ENCODE data around the gene NEURL1.

DNA sequence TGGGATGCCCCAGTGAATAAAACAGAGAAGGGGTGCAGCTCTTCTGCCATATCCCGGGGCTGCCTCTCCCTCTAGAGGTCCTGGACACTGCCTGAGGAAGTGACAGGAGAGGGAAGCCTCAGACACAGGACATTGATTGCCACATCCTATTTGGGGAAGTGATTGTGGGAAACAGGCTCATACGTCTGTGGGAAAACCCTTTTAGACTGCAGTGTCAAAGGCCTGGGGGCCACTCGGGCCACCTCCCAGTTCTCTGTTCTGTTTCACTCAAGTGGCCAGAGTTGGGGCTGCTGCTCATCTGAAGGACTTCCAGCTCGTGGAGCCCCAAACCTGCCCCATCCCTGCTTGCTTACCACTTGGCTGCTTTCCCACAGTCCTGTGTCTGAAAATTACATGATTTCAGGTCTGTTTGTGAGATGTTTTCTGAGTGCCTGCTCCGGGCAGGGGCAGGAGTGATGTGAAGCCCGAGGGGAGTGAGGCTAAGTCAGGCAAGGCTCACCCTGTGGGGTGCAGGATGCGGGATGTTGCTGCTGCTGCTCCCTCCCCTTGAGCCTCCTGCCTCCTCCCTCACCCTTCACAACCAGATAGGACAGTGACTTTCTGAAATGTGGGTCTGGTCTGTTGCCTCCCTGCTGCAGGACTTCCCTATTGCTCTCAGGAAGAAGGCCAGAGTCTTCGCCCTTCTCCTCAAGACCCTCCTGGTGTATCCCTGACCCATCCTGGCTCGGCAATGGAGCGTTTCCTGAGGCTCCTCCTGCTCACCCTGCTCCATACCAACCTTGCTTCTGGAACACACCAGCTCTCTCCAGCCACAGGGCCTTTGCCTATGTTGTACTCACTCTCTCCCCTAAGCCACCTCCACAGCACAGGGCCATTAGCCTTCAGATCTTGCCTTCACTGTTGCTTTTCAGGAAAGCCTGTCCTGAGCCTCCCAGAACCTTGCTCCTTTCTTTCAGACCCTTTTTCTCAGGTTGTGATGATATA is 58.4 kb downstream of the NEURL1 start:
- TF ChIP-seq, protein P1, sequence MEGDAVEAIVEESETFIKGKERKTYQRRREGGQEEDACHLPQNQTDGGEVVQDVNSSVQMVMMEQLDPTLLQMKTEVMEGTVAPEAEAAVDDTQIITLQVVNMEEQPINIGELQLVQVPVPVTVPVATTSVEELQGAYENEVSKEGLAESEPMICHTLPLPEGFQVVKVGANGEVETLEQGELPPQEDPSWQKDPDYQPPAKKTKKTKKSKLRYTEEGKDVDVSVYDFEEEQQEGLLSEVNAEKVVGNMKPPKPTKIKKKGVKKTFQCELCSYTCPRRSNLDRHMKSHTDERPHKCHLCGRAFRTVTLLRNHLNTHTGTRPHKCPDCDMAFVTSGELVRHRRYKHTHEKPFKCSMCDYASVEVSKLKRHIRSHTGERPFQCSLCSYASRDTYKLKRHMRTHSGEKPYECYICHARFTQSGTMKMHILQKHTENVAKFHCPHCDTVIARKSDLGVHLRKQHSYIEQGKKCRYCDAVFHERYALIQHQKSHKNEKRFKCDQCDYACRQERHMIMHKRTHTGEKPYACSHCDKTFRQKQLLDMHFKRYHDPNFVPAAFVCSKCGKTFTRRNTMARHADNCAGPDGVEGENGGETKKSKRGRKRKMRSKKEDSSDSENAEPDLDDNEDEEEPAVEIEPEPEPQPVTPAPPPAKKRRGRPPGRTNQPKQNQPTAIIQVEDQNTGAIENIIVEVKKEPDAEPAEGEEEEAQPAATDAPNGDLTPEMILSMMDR (IDR thresholded peaks at IDR 0.05; ENCODE audit: extremely low read depth in 1 of 2, insufficient read depth in 1 of 2, low read depth in 1 of 2, low read length in 2 of 2) = no peak
- TF ChIP-seq, protein P2, sequence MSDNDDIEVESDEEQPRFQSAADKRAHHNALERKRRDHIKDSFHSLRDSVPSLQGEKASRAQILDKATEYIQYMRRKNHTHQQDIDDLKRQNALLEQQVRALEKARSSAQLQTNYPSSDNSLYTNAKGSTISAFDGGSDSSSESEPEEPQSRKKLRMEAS (IDR thresholded peaks at IDR 0.05; ENCODE audit: insufficient read depth, insufficient read length) = no peak
- TF ChIP-seq EZH2 (IDR thresholded peaks at IDR 0.05; ENCODE audit: borderline replicate concordance, low read depth, low read length, severe bottlenecking) = no peak
- no peak for TF ChIP-seq POLR2A (IDR thresholded peaks at IDR 0.05; ENCODE audit: low read depth, low read length)
- no peak for TF ChIP-seq JUN (IDR thresholded peaks at IDR 0.05; ENCODE audit: borderline replicate concordance, insufficient read depth, insufficient read length, low read depth)
- no peak for TF ChIP-seq POLR2AphosphoS5 (IDR thresholded peaks at IDR 0.05; ENCODE audit: insufficient read depth, low read depth, low read length)

Data from endothelial cell of umbilical vein (primary cell).